ENCODE data around the gene LINGO3.

Gene LINGO3

GRCh38 chr19:2305452-2306280, 2.3 kb downstream of the LINGO3 start:
- no peak for DNase-seq (ENCODE audit: low spot score)

DNA sequence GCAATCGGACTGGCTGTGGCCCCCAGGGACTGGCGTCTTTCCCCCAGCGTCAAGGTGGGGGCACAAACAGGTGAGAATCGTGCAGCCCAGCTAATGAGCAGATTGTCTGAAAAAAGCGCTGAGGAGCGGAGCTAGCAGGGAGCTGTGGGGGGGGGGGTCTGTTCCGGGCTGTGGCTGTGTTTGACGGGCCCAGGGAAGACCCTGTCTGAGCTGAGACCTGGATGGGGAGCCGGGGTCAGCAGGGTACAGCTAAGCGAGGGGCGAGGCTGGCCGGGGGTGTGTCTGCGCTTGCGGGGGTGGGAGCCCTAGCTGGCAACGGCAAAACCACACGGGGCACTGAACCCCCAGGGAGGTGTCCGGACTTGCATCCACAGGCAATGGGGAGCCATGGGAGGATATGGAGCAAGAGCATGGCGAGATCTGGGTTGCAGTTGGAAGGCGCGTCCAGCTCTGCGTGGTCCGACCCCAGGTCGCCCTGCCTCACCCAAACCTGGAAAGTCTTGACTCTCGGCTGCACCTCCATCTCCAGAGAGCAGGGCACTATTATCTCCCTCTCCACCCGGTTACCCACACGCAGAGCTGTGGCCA, 4.6 kb downstream of the LINGO3 start:
- DNase-seq (ENCODE audit: low spot score) = no peak

DNA sequence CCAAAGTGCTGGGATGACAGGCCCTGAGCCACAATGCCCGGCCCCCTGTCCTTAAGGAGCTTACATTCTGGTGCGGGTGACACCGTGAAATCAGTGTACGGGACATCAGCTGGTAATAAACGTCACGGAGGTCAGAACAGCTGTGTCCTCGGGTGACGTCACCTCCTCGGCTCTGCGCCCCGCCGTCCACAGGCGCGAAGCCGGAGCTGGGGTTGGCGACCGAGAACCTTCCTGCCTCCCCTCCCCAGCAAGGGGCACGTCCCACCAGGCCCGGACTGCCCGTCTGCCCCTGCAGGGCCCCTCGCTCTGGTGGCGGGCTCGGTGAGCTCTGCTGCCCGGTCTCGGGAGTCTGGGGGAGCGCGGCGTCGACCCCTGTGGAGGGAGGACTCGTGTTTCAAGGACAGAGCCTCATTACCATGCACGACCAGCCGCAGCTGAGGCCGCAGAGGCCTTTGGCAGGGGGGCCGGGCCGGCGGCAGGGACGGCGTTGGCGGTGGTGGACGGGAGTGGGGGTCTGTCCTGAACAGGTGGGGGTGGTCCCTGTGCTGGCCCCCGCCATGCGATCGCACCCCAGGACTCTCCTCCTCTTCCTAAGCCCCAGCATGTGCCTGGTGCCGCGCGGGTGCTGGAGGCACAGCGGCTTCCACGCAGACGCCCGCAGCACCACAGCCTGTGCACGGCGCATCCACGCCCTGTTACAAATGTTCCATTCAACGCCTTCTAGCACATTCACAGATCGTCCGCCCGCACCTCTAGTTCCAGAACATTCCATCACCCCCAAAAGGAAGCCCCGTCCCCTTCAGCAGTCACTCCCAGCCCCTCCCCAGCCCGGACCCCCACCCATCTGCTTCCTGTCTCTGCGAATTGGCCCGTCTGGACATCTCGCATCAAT, 5.4 kb downstream of the LINGO3 start:
- DNase-seq (ENCODE audit: low spot score) = no peak

DNA sequence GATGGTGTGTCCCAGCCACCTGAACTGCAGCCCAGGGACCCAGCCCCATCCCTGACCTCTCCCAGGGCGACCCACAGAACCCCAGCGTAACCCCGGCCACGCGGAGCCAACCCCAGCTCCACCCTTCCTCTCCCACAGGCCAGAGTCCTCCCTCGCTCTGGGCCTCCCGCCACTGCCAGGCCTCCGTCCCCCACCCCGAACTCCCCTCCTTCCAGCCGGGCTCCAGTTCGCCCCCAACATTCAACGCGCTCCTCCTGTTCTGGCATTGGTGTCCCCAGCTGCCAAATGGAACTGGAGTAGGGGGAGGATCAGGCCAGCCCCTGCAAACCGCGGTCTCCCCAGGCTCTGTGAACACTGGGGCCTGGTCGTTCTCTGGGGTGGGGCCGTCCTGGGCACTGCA, 7.4 kb downstream of the LINGO3 start:
- no peak for DNase-seq (ENCODE audit: low spot score)

DNA sequence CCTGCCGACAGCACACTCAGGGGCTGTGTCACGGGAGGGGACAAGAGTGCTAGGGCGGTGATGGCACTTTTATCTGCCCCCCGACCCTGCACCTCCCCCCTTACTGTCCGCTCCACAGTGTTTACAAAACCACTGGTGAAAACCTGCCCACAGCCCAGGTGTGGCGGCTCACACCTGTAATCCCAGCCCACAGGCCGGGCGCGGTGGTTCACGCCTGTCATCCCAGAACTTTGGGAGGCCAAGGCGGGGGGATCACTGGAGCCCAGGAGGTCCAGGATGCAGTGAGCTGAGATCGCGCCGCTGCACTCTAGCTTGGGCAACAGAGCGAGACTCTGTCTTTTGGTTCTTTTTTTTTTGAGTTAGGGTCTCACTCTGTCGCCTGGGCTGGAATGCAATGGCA, 11.8 kb downstream of the LINGO3 start:
- no peak for DNase-seq (ENCODE audit: low spot score)

DNA sequence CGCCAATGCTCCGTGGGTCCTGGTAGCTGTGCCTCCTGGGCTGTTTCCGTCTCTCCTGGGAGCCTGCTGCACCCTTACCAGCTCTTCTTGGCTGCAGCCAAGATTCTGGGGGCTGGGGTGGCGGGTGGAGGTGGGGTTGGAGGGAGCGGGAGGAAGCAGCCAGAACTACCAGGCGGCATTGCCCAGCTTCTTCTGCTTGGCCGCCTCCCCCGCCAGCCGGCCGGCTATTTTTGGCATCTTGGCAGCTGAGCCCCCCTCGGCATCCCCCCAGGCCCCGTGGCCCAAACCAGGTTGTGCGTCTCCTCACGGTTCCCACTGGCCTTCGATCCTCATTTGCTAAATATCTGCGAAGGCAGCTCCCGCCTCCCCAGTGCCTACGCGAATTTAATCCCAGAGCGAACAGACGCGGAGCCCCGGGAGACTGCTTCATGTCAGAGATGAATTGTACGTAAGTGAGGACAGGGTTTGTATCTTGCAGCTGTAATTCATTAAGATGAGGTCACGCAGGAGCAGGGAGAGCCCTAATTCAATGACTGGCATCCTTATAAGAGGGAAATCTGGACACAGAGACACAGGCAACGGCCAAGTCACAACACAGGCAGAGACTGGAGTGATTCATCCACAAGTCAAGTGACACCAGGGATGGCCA, 13.1 kb downstream of the LINGO3 start:
- DNase-seq (ENCODE audit: low spot score) = no peak

- no peak for DNase-seq (ENCODE audit: low spot score)
These were observed 16.7 kb downstream of the LINGO3 start for GRCh38 chr19:2291185-2291751.

DNA sequence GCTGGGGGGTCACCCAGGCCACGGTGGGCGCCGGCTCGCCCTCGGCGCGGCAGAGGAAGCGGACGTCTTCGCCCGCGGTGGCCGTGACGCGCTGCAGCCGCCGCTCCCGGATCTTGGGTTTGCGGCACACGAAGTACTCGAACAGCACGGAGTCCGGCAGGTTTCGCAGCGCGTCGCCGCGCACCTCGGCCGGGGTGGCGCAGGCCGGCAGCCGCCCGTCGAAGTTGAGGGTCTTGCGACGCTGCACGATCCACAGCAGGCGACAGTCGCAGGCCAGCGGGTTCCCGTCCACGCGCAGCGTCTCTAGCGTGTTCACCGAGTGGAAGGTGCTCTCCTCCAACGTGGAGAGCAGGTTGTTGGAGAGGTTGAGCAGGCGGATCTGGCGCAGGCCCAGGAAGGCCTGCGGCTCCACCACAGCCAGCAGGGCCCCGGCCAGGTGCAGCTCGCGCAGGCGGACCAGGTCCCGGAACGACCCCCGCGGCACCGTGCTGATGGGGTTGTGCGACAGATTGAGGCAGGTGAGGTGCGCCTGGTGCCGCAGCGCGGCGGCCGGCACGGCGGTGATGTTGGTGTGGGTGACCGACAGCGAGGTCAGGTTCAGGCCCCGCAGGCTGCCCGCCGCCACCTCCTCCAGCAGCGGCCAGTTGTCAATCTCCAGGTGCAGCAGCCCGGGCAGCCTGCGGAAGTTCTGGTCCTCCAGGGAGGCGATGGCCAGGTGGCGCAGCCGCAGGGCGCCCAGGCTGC, 17.3 kb downstream of the LINGO3 start:
- no peak for DNase-seq (ENCODE audit: low spot score)

DNA sequence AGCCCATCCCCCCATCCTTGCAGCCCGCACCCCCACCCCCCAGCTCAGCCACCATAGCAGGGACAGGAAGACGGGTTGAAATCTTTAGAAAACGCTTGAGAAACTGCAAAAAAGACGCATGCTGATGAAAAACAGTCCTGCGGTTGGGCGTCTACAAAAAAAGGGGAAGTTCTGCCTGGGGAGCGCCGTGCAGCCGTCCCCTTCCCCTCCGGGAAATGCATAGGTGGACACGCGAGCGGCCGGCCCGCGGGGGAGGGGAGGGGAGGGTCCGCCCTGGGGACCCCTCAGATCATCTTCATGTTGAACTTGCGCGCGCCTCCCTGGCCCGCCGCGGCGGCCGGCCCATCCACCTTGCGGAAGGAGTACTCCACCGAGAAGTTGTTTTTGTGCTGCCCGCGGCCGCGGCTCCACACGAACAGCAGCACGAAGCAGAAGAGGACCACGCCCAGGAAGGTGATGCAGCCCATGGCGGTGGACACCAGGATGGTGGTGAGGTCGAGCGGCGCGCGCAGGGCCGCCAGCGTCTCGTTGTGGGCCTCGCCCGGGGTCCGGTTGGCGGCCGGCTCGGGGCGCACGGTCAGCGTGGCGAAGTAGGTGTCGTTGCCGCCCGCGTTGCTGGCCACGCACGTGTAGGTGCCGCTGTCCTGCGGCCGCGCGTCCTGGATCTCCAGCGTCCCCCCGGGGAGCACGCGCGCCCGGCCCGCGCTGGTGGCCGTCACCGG, 18.1 kb downstream of the LINGO3 start:
- DNase-seq (ENCODE audit: low spot score) = peak; percentile 48

- DNase-seq (ENCODE audit: low spot score) = no peak
These were observed 18.9 kb downstream of the LINGO3 start for GRCh38 chr19:2288818-2289713.

DNA sequence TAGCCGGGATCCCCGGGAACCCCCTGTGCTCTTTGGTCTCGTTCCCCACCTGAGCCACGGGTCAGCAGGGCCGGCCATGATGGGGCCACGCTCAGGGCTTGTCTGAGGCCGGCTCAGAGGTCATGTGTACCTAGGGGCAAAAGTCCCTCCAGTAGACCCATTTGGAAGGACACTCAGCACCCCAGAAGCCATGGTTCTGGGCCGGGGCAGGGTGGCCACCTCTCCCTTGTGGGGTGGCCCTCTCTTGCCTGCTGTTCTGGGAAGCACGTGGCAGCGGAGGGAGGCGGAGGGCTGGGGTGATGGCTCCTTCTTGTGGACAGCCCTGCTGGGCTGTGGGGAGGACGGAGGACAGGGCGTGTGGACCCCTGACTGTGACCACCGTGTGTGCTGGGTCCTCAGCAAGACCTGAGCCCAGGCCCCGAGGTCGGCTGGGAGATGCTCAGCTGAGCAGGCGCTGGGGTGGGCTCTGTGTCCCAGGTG, 19.6 kb downstream of the LINGO3 start:
- no peak for DNase-seq (ENCODE audit: low spot score)

DNA sequence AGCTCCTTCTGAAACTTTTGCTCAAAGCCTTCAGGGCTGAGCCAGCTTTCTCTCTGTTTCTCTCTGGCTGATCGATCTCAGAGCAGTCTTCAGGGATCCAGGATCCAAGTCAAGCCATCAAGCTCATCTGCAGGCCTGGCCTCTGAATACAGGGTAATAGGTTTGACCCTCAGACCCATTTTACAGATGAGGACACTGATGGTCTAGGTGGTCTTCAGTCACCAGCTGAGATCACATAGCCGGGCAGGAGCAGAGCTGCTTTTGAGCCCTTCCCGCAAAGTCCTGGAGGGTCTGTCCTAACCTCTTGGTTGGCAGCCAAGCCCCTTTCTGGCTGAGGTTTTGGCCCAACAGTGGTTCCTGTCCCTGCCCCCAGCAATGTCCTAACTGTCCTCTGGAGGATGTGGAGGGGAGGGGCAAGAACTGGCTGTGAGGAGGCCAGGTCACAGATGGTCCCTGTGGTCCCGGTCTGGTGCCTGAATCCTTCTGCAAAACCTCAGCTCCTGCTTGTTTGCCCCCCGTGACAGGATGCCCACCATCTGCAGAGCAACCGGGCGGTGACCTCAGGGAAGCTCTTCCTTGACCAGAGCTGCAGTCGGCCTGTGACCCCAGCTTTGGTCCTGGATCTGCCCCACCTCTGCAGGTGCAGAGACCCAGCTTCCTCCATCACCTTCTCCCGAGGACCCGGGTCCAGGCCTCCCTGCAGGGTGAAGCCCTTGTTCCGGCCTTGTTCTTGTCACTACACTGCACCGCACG, 20.2 kb downstream of the LINGO3 start:
- no peak for DNase-seq (ENCODE audit: low spot score)

DNA sequence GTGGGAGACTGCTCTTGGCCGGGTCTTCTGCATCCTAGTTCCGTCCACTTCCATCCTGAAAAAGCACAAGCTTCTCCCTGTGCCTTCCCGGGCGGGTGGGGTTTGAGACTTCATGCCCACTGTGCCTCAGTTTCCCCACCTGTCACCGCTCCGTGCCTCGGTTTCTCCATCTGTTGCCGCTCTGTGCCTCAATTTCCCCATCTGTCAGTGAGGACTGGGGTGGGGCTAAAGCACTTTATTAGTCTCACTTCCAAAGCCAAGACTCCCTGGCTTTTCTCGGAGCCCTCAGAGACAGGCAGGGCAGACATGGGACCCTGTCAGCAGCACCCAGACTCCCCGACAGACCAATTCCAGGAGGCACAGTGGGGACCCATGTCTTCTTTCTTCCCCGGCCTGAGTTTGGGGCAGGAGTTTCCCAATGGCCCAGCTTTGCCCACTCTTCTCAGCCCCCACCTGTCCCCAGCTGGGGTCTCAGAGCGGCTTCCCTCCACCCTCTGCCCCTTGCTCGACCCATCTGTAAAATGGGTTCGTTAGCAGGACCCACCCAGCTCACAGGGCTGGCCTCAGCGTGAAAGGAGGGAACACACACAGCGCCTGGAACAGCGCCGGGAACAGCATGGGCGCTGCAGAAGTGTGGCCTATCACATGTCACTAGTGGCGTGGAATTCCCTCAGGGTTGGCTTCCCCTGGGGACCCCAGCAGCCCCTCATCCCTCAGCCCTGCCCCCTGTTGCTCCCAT, 21.4 kb downstream of the LINGO3 start:
- DNase-seq (ENCODE audit: low spot score) = no peak

GRCh38 chr19:2283835-2284507, 24.0 kb downstream of the LINGO3 start:
- no peak for DNase-seq (ENCODE audit: low spot score)

GRCh38 chr19:2282862-2283237, 25.1 kb downstream of the LINGO3 start:
- no peak for DNase-seq (ENCODE audit: low spot score)

DNA sequence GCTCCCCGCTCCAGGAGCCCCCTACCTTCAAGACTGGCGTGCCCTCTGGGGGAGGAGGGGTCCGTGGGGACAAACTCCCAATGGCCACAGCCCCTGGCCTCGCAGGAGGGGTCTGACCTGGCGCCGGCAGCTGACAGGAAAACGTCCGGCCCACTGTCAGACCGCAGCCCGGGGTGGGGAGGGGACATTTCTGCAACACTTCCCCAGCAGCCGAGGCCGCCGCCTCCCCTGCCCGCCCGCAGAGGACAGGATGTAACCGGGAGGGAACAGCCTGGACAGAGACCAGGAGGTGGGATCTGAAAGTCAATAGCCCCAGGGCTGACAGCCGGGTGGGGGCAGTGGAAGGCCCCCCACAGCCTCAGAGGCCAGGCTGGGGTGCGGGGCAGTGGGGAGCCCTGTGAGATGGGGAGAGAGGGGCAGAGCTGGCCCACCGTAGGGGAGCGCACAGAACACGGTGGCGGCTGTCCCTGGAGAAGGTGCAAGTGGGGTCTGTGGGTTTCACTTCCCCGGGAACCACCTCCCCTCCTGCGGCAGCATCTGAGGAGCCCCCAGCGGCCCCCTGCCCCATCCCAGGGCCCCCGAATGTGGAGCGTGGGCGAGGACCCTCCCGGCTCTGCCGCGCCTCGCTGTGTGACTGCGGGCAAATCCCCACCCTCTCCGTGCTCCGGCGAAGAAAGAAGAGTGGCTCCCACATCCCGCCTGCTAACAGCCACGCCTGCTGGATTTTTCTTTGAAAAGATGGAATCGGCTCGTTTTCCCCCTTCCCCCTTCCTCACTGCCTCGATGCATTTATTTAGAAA, 25.7 kb downstream of the LINGO3 start, which contains the start of gene PEAK3:
Gene PEAK3, minus strand, starts transcription at position 114 of the 800 bp plus-strand sequence. CDS start 1,244 bp downstream, outside the sequence.
- DNase-seq (ENCODE audit: low spot score) = peak; percentile 30

Data from CD4-positive, alpha-beta T cell treated with Interleukin-2 at 100 ng/mL for 4 hours (primary cell).